Glomerular visceral epithelial cell (primary cell): ENCODE results near the gene TAF11L8.
"Not testable (repeated sequence)": the region's sequence is repeated elsewhere in the genome, so short reads cannot be mapped to it uniquely, and the experiment has no call there.

Experiments
- DNase-seq: peaks from one replicate; pipeline ENCODE4 v3.0.0-alpha.2; 2016; ENCODE audit errors: extremely low spot score

Gene TAF11L8

GRCh38 chr5:17590860-17591259 is at the start of gene TAF11L8:
Gene TAF11L8 (minus strand): TSS chr5:17590960.
- DNase-seq, result not testable (repeated sequence)

GRCh38 chr5:17634160-17634559 is 43.4 kb upstream of the TAF11L8 start, which contains the start of gene TAF11L14:
Gene TAF11L14 (plus strand): TSS chr5:17634460.
- no peak for DNase-seq

- DNase-seq, result not testable (repeated sequence)
These were observed 41.0 kb upstream of the TAF11L8 start, which contains the start of gene TAF11L13 for GRCh38 chr5:17631788-17632187. Gene TAF11L13 (plus strand): TSS chr5:17632088.

- DNase-seq, result no peak
These were observed 34.9 kb upstream of the TAF11L8 start for GRCh38 chr5:17625686-17626085.

- DNase-seq, result no peak
These were observed 29.9 kb upstream of the TAF11L8 start for GRCh38 chr5:17620627-17621026.

GRCh38 chr5:17619354-17619753 is 28.6 kb upstream of the TAF11L8 start:
- no peak for DNase-seq

- no peak for DNase-seq
These were observed 24.3 kb upstream of the TAF11L8 start for GRCh38 chr5:17614872-17615605.

- DNase-seq, result not testable (repeated sequence)
These were observed 19.3 kb upstream of the TAF11L8 start, which contains the start of gene TAF11L12 for GRCh38 chr5:17610092-17610491. Gene TAF11L12 (plus strand): TSS chr5:17610392.

- DNase-seq, result not testable (repeated sequence)
These were observed 16.7 kb upstream of the TAF11L8 start for GRCh38 chr5:17607461-17607860.

GRCh38 chr5:17604951-17605350 is 14.2 kb upstream of the TAF11L8 start:
- no peak for DNase-seq

GRCh38 chr5:17603880-17604279 is 13.1 kb upstream of the TAF11L8 start, which contains the start of gene TAF11L11:
Gene TAF11L11 (plus strand): TSS chr5:17604183.
- not testable (repeated sequence) for DNase-seq

- not testable (repeated sequence) for DNase-seq
These were observed 7.0 kb upstream of the TAF11L8 start, which contains the start of gene TAF11L10 for GRCh38 chr5:17597728-17598127. Gene TAF11L10 (minus strand): TSS chr5:17597828.

GRCh38 chr5:17594255-17594654 is 3.5 kb upstream of the TAF11L8 start, which contains the start of gene TAF11L9:
Gene TAF11L9 (minus strand): TSS chr5:17594394.
- not testable (repeated sequence) for DNase-seq

- not testable (repeated sequence) for DNase-seq
These were observed 5.1 kb downstream of the TAF11L8 start, which contains the start of gene TAF11L7 for GRCh38 chr5:17585658-17586057. Gene TAF11L7 (minus strand): TSS chr5:17585758.
